ENCODE data around the gene UNC80. TPM values are rescaled to one million over a fixed set of nuclear protein-coding genes. Genes with fewer than 3 reads are reported as not detected.

Gene UNC80
- total RNA-seq, 1 experiment from 2014 or later, result 0.48 TPM

DNA sequence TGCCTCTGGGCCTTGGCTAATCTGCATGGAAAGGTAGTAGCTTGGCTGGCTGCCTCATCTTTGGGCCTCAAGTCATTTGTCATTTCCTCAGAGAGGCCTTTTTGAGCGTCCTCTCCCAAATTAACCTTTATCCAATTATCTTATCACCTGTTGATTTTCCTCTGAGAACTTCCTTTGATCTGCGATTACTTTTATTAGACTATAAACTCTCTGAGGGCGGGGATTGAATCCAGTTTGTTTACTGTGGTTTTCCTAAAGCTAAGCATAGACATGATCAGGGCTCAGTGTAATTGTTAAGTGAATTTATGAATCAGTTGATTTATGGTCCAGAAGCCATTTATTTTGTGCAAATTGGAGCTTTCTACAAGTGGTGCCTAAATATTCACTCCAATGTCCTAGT lies 238.3 kb downstream of the UNC80 start:
- no peak overlapping the region for H3K27ac Mint-ChIP-seq
- ChIA-PET CTCF (interaction anchor here (1.5 kb wide), 1 partner anchor 189 kb away, joined by 5 read pairs; no protein-coding TSS in a partner anchor), POLR2A (no interaction called here)
- ATAC-seq (no peak), DNase-seq (ENCODE audit: low spot score) (no peak)
- peaks cover 4% of the 10 kb centered on the region for H3K4me1 Mint-ChIP-seq
- TF ChIP-seq EMX1 (CRISPR knock-in tag; IDR thresholded peaks at IDR 0.05), result no peak
- no peak for TF ChIP-seq GABPB1 (CRISPR knock-in tag; IDR thresholded peaks at IDR 0.05)
- TF ChIP-seq CBFB (CRISPR knock-in tag; IDR thresholded peaks at IDR 0.05; ENCODE audit: low read depth), result no peak
- TF ChIP-seq ZBTB43 (CRISPR knock-in tag; IDR thresholded peaks at IDR 0.05), result no peak
- TF ChIP-seq CREB1 (CRISPR knock-in tag; IDR thresholded peaks at IDR 0.05), result no peak
- TF ChIP-seq KAT7 (CRISPR knock-in tag; IDR thresholded peaks at IDR 0.05; ENCODE audit: borderline replicate concordance), result no peak
- TF ChIP-seq ETV6 (CRISPR knock-in tag; IDR thresholded peaks at IDR 0.05), result no peak
- TF ChIP-seq, protein P1, sequence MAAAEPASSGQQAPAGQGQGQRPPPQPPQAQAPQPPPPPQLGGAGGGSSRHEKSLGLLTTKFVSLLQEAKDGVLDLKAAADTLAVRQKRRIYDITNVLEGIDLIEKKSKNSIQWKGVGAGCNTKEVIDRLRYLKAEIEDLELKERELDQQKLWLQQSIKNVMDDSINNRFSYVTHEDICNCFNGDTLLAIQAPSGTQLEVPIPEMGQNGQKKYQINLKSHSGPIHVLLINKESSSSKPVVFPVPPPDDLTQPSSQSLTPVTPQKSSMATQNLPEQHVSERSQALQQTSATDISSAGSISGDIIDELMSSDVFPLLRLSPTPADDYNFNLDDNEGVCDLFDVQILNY (CRISPR knock-in tag; IDR thresholded peaks at IDR 0.05), result no peak
- no peak for TF ChIP-seq ZNF263 (CRISPR knock-in tag; IDR thresholded peaks at IDR 0.05; ENCODE audit: low read depth)
- no peak for TF ChIP-seq ZNF532 (CRISPR knock-in tag; IDR thresholded peaks at IDR 0.05; ENCODE audit: borderline replicate concordance)
- no peak for TF ChIP-seq RELA (CRISPR knock-in tag; IDR thresholded peaks at IDR 0.05; ENCODE audit: borderline replicate concordance)
- no peak for TF ChIP-seq ZBTB21 (CRISPR knock-in tag; IDR thresholded peaks at IDR 0.05; ENCODE audit: borderline replicate concordance)
- TF ChIP-seq, protein P2, sequence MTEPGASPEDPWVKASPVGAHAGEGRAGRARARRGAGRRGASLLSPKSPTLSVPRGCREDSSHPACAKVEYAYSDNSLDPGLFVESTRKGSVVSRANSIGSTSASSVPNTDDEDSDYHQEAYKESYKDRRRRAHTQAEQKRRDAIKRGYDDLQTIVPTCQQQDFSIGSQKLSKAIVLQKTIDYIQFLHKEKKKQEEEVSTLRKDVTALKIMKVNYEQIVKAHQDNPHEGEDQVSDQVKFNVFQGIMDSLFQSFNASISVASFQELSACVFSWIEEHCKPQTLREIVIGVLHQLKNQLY (CRISPR knock-in tag; IDR thresholded peaks at IDR 0.05), result no peak
- no peak for TF ChIP-seq ARID4B (CRISPR knock-in tag; IDR thresholded peaks at IDR 0.05; ENCODE audit: borderline replicate concordance)
- no peak for TF ChIP-seq MYBL2 (CRISPR knock-in tag; IDR thresholded peaks at IDR 0.05)
- no peaks in the 10 kb centered on the region for H3K27me3 Mint-ChIP-seq (ENCODE audit: low read depth)
- peaks cover 39% of the 10 kb centered on the region for H3K36me3 Mint-ChIP-seq
- H3K9me3 Mint-ChIP-seq, result no peaks in the 10 kb centered on the region
- no peak overlapping the region for H3K4me3 Mint-ChIP-seq

Data from WTC11 (cell line).